ENCODE data around the gene MUC6. TPM values are rescaled to one million over a fixed set of nuclear protein-coding genes. Genes with fewer than 3 reads are reported as not detected.

Gene MUC6
- total and polyA plus RNA-seq, 9 of the 15 experiments (the other 6 are each of a cell fraction or from before 2014, with no cell fraction given) = not detected

GRCh38 chr11:1015064-1015463, 21.5 kb downstream of the MUC6 start:
- BruUV-seq (replicated peaks) = no TSS peak
- H3K4me2 ChIP-seq (ENCODE audit: insufficient read depth, low read length) = no peak overlapping the region
- ChIA-PET POLR2A (no interaction called here), CTCF (ENCODE audit: low intra/inter-chr PET ratio) (no interaction called here)
- no peaks in the 10 kb centered on the region for H3K9me3 ChIP-seq (replicated peaks; ENCODE audit: control insufficient read depth, insufficient read depth, low read depth, low read length)
- no peak overlapping the region for H3K27ac ChIP-seq (ENCODE audit: extremely low read depth, low read depth, low read length)
- intact Hi-C loops (cut with micrococcal nuclease) (no loop called here), in situ Hi-C loops (cut with MboI) (no loop called here)
- H3K36me3 ChIP-seq (ENCODE audit: control insufficient read depth, insufficient read depth, low read length) = peaks cover 13% of the 10 kb centered on the region; the same call in 1 of the 3 replicates
- FAIRE-seq (no peak), DNase-seq (ENCODE audit: extremely low read depth in 1 of 4, low spot score in 3 of 4) (no peak), ATAC-seq (no peak)
- no peak overlapping the region for H3K9ac ChIP-seq (ENCODE audit: insufficient read depth in 1 of 2, low read depth in 2 of 2, low read length in 2 of 2)
- peaks cover 7% of the 10 kb centered on the region for H3K9me1 ChIP-seq (ENCODE audit: control insufficient read depth, insufficient read depth, low read length)
- 23% methylated on average over 7 of the region's 7 CpGs for WGBS (ENCODE audit: insufficient coverage, low coverage, missing lambda C conversion rate)
- H3K79me2 ChIP-seq (ENCODE audit: control insufficient read depth, insufficient read depth, low read length) = no peaks in the 10 kb centered on the region
- no peak overlapping the region for H2AFZ ChIP-seq (ENCODE audit: low read depth, low read length)
- H3K27me3 ChIP-seq (ENCODE audit: control insufficient read depth in 2 of 2, insufficient read depth in 2 of 2, low read length in 2 of 2) = peaks cover 2 to 33% of the 10 kb centered on the region in 2 experiments; a peak in 4 of 5 replicates
- H3K4me3 ChIP-seq = no peak overlapping the region
- peaks cover 0 to 28% of the 10 kb centered on the region in 2 experiments; a peak in 1 of 5 replicates for H3K4me1 ChIP-seq (replicated peaks in 1 of 2; ENCODE audit: control insufficient read depth in 2 of 2, insufficient read depth in 2 of 2, low read length in 2 of 2)
- H4K20me1 ChIP-seq (replicated peaks; ENCODE audit: control insufficient read depth, insufficient read depth, low read length) = no peaks in the 10 kb centered on the region; the same call in 1 of the 2 replicates
- TF ChIP-seq ZNF12 (CRISPR knock-in tag; IDR thresholded peaks at IDR 0.05) = no peak
- TF ChIP-seq UBTF (IDR thresholded peaks at IDR 0.05; ENCODE audit: borderline replicate concordance in 1 of 2, low read depth in 2 of 2, low read length in 2 of 2) = no peak
- TF ChIP-seq ZNF551 (CRISPR knock-in tag; IDR thresholded peaks at IDR 0.05) = no peak
- TF ChIP-seq ZFP30 (CRISPR knock-in tag; IDR thresholded peaks at IDR 0.05; ENCODE audit: borderline replicate concordance) = no peak
- TF ChIP-seq ZNF23 (CRISPR knock-in tag; IDR thresholded peaks at IDR 0.05) = no peak
- no peak for TF ChIP-seq PTBP1 (IDR thresholded peaks at IDR 0.05; ENCODE audit: low read depth, low read length)
- TF ChIP-seq ZBTB11 (CRISPR knock-in tag; IDR thresholded peaks at IDR 0.05) = no peak
- TF ChIP-seq CCNT2 (IDR thresholded peaks at IDR 0.05; ENCODE audit: borderline replicate concordance, extremely low read depth, insufficient read length, low read depth, low read length) = no peak
- TF ChIP-seq NFIC (IDR thresholded peaks at IDR 0.05) = no peak
- no peak for TF ChIP-seq PRPF4 (IDR thresholded peaks at IDR 0.05; ENCODE audit: insufficient read depth, low read depth, low read length, poor library complexity, severe bottlenecking)
- no peak for TF ChIP-seq THRA (IDR thresholded peaks at IDR 0.05)
- TF ChIP-seq ATF7 (IDR thresholded peaks at IDR 0.05) = no peak
- TF ChIP-seq TAF7 (tag; IDR thresholded peaks at IDR 0.05) = no peak

Measured in K562 (cell line).